ENCODE results near the gene GEMIN4. TPM values are rescaled to one million over a fixed set of nuclear protein-coding genes. Genes with fewer than 3 reads are reported as not detected.

Gene GEMIN4
- total RNA-seq, 4 donors from 2014 or later, result 15.4 to 21.2 (median 19.0) TPM

DNA sequence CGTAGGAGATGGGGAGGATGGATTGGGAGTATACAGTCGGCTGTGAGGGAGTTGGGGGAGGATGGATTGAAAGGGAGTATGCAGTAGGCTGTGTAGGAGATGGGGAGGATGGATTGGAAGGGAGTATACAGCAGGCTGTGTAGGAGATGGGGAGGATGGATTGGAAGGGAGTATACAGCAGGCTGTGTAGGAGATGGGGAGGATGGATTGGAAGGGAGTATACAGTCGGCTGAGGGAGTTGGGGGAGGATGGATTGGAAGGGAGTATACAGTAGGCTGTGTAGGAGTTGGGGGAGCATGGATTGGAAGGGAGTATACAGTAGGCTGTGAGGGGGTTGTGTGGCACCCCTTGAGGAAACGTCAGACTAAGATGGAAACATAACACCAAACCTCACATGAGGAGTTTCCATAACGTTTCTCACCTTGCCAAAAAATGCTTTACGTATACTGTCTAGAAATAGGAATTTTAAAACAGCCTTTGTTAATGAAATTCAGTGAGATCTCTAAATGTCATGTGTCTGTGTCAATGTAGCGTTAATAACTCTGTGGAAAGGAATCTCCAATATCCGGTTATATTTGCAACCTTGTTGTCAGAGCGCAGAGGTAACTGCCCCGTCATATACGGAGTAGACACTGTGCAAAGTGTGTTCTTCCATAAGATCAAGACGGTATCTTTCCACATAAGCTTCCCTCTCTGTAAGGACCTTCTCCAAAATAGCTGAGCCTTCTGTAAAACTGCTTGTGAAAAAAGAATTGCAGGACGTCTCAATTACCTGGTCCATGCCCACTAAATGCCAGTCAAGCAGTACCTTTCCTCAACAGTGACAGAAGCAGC is 31.1 kb downstream of the GEMIN4 start:
- TF ChIP-seq POLR2A (IDR thresholded peaks at IDR 0.05; ENCODE audit: low read depth), result no peak
- no peak for TF ChIP-seq POLR2AphosphoS5 (IDR thresholded peaks at IDR 0.05)
- no peak for TF ChIP-seq EP300 (IDR thresholded peaks at IDR 0.05)
- TF ChIP-seq, protein P1, sequence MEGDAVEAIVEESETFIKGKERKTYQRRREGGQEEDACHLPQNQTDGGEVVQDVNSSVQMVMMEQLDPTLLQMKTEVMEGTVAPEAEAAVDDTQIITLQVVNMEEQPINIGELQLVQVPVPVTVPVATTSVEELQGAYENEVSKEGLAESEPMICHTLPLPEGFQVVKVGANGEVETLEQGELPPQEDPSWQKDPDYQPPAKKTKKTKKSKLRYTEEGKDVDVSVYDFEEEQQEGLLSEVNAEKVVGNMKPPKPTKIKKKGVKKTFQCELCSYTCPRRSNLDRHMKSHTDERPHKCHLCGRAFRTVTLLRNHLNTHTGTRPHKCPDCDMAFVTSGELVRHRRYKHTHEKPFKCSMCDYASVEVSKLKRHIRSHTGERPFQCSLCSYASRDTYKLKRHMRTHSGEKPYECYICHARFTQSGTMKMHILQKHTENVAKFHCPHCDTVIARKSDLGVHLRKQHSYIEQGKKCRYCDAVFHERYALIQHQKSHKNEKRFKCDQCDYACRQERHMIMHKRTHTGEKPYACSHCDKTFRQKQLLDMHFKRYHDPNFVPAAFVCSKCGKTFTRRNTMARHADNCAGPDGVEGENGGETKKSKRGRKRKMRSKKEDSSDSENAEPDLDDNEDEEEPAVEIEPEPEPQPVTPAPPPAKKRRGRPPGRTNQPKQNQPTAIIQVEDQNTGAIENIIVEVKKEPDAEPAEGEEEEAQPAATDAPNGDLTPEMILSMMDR (IDR thresholded peaks at IDR 0.05), result no peak
- H3K4me1 ChIP-seq, result peaks cover 0 to 20% (median 9%) of the 10 kb centered on the region in 4 donors
- DNase-seq (ENCODE audit: extremely low spot score), result no peak
- no peaks in the 10 kb centered on the region for H3K27me3 ChIP-seq
- intact Hi-C loops (cut with DNase I), result no loop called here
- H3K9me3 ChIP-seq, result no peaks in the 10 kb centered on the region
- no peak overlapping the region for H3K27ac ChIP-seq (replicated peaks in 1 of 4)
- H3K36me3 ChIP-seq, result no peaks in the 10 kb centered on the region
- WGBS, result 79% methylated on average over 13 of the region's 13 CpGs
- H3K4me3 ChIP-seq, result no peak overlapping the region

DNA sequence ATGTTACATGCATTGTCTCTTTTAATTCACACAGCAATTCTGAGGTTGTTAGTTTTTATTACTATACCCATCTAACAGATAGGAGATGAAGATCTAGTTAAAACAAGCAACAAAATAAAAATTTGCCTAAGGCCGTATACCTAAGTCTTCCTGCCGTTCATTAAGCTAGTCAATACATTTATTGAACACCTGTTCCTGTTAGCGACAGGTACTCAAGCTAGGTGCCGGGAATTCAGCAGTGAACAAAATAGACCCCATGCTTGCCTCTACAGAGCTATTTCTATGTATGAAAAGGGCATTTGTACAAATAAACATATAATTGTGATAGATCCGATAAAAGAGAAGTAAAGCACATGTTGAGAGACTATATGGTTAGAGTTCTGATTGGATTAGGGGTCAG is 34.0 kb downstream of the GEMIN4 start:
- intact Hi-C loops (cut with DNase I), result loop anchor here (5.0 kb wide), 1 partner anchor 34 kb away; the partner anchor contains the start of gene GEMIN4
- 92% methylated on average over 5 of the region's 5 CpGs for WGBS

DNA sequence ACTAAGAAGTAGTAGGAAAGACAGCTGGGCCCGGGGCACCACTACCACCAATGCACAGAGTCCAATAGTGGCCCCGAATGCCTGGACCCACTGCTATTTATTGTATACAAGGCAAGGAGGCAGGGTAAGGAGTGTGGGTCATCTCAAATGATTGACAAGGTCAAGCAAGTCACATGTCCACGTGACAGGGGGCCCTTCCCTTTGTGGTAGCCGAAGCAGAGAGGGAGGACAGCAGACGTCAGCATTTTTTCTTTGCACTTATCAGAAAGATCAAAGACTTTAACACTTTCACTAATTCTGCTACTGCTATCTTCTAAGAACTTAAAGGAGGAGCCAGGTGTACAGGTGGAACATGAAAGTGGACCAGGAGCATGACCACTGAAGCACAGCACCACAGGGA is 43.9 kb downstream of the GEMIN4 start:
- no peaks in the 10 kb centered on the region for H3K27me3 ChIP-seq
- TF ChIP-seq, protein P1 (IDR thresholded peaks at IDR 0.05), result no peak
- TF ChIP-seq POLR2AphosphoS5 (IDR thresholded peaks at IDR 0.05), result no peak
- TF ChIP-seq EP300 (IDR thresholded peaks at IDR 0.05), result no peak
- no peak for TF ChIP-seq POLR2A (IDR thresholded peaks at IDR 0.05; ENCODE audit: low read depth)

More for the DNA sequence above, 34.0 kb downstream of the GEMIN4 start:
- Histone ChIP-seq H3K27ac (replicated peaks in 1 of 4) (no peak overlapping the region), H3K36me3 (no peaks in the 10 kb centered on the region), H3K4me1 (peaks cover 10 to 41% (median 29%) of the 10 kb centered on the region in 4 donors), H3K4me3 (no peak overlapping the region), H3K27me3 (no peaks in the 10 kb centered on the region), H3K9me3 (no peaks in the 10 kb centered on the region)
- DNase-seq (ENCODE audit: extremely low spot score), result no peak
- TF ChIP-seq POLR2AphosphoS5 (IDR thresholded peaks at IDR 0.05) (no peak), POLR2A (IDR thresholded peaks at IDR 0.05; ENCODE audit: low read depth) (no peak), EP300 (IDR thresholded peaks at IDR 0.05) (no peak)
- TF ChIP-seq, protein P1 (IDR thresholded peaks at IDR 0.05), result no peak

DNA sequence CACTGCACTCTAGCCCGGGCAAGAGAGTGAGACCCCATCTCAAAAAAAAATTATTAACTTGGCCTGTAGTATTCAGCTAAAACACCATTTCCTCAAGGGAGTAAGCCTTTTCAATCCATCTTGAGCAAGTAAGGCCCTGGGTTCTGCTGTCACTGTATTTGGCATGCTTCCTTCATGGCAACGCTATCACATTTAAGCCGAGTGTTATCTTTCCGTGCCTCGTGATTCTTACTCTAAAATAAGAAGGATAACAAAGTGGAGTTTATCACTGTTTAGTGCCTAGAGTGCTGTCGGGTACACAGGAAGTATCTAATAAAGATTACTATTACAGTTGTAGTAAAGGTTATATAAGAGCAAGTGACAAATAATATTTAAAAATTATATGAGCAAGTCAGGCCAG is 46.2 kb downstream of the GEMIN4 start:
- TF ChIP-seq POLR2AphosphoS5 (IDR thresholded peaks at IDR 0.05) (no peak), EP300 (IDR thresholded peaks at IDR 0.05) (no peak), POLR2A (IDR thresholded peaks at IDR 0.05; ENCODE audit: low read depth) (no peak)
- TF ChIP-seq, protein P1 (IDR thresholded peaks at IDR 0.05), result no peak
- DNase-seq (ENCODE audit: extremely low spot score), result no peak
- WGBS, result 92% methylated on average over 6 of the region's 6 CpGs
- intact Hi-C loops (cut with DNase I), result no loop called here
- Histone ChIP-seq H3K4me1 (no peaks in the 10 kb centered on the region), H3K36me3 (peaks cover 11 to 57% (median 40%) of the 10 kb centered on the region in 4 donors), H3K9me3 (no peaks in the 10 kb centered on the region), H3K27me3 (no peaks in the 10 kb centered on the region), H3K4me3 (no peak overlapping the region), H3K27ac (replicated peaks in 1 of 4) (no peak overlapping the region)

More for the DNA sequence above, 43.9 kb downstream of the GEMIN4 start:
- intact Hi-C loops (cut with DNase I), result no loop called here
- Histone ChIP-seq H3K36me3 (peaks cover 11 to 40% (median 30%) of the 10 kb centered on the region in 4 donors), H3K9me3 (no peaks in the 10 kb centered on the region), H3K4me1 (peaks cover 0 to 12% (median 6%) of the 10 kb centered on the region in 4 donors), H3K4me3 (no peak overlapping the region), H3K27ac (replicated peaks in 1 of 4) (no peak overlapping the region)
- 86% methylated on average over 5 of the region's 5 CpGs for WGBS
- no peak for DNase-seq (ENCODE audit: extremely low spot score)

All from esophagus muscularis mucosa (tissue), 4 donors.